Body of pancreas (tissue), 4 donors: ENCODE measurements around the gene UBE2I.

ENCODE experiments used
- CTCF ChIP-seq, 7 experiments: fragments of 450-650 bp in 4 of 7; fragments of 200-600 bp in 3 of 7; sonication (generic) in 3 of 7; IDR thresholded peaks; one replicate each; pipeline ENCODE4 v1.5.1; 2016 to 2019; ENCODE audit warnings: antibody characterized with exemption in 7 of 7
- POLR2A ChIP-seq, 3 donors: fragments of 450-650 bp; IDR thresholded peaks; one replicate each; pipeline ENCODE4 v1.6.1; 2016; ENCODE audit warnings: antibody characterized with exemption in 3 of 3, mild to moderate bottlenecking in 2 of 3

- TF ChIP-seq CTCF (IDR thresholded peaks at IDR 0.05), result no peak
- TF ChIP-seq POLR2A (IDR thresholded peaks at IDR 0.05), result no peak
These were observed 27.2 kb downstream of the UBE2I start for GRCh38 chr16:1336619-1337018.
